Fibroblast of skin of left biceps (primary cell): ENCODE data around the gene MMP23B.
"Not testable (repeated sequence)": the region's sequence is repeated elsewhere in the genome, so short reads cannot be mapped to it uniquely, and the experiment has no call there.

Experiments used
- DNase-seq, 2 experiments: peaks; one replicate each; pipeline ENCODE4 v3.0.0-alpha.2; 2013; ENCODE audit warnings: low read depth in 2 of 2

Gene MMP23B

GRCh38 chr1:1630965-1631781 lies 800 bp upstream of the MMP23B start:
- no peak for DNase-seq

GRCh38 chr1:1633409-1633808 lies 1.4 kb downstream of the MMP23B start:
- DNase-seq = not testable (repeated sequence)

- DNase-seq = not testable (repeated sequence)
These were observed 2.6 kb downstream of the MMP23B start for GRCh38 chr1:1634613-1635012.

- not testable (repeated sequence) for DNase-seq
These were observed 4.9 kb downstream of the MMP23B start for GRCh38 chr1:1636621-1637478.

- not testable (repeated sequence) for DNase-seq
These were observed 5.5 kb downstream of the MMP23B start for GRCh38 chr1:1637479-1637875.

- DNase-seq = not testable (repeated sequence)
These were observed 6.6 kb downstream of the MMP23B start for GRCh38 chr1:1638528-1638927.

- not testable (repeated sequence) for DNase-seq
These were observed 7.4 kb downstream of the MMP23B start for GRCh38 chr1:1639368-1639767.

- DNase-seq = not testable (repeated sequence)
These were observed 8.1 kb downstream of the MMP23B start for GRCh38 chr1:1640081-1640480.

- not testable (repeated sequence) for DNase-seq
These were observed 8.9 kb downstream of the MMP23B start for GRCh38 chr1:1640711-1641461.

- not testable (repeated sequence) for DNase-seq
These were observed 14.4 kb downstream of the MMP23B start for GRCh38 chr1:1646326-1646725.

GRCh38 chr1:1647567-1648241 lies 15.7 kb downstream of the MMP23B start:
- DNase-seq = not testable (repeated sequence)

- not testable (repeated sequence) for DNase-seq
These were observed 16.3 kb downstream of the MMP23B start for GRCh38 chr1:1648265-1648664.

GRCh38 chr1:1658583-1659549 lies 26.9 kb downstream of the MMP23B start, which contains the start of gene CDK11B:
CDK11B (minus strand) TSS chr1:1659004; CDS start chr1:1657485, 1,519 bp downstream.
- peak; percentile 94 to 95 for DNase-seq

- peak; percentile 0 to 1 for DNase-seq
These were observed 30.4 kb downstream of the MMP23B start for GRCh38 chr1:1662392-1662791.

- DNase-seq = not testable (repeated sequence)
These were observed 31.0 kb downstream of the MMP23B start for GRCh38 chr1:1662830-1663560.

GRCh38 chr1:1664318-1664717 lies 32.3 kb downstream of the MMP23B start:
- DNase-seq = not testable (repeated sequence)

GRCh38 chr1:1664941-1665814 lies 33.2 kb downstream of the MMP23B start:
- DNase-seq = no peak

GRCh38 chr1:1665815-1666251 lies 33.9 kb downstream of the MMP23B start:
- no peak for DNase-seq
